ENCODE results near the gene MARCHF2.
A peak's percentile ranks its signal among the peaks of the same experiment; 100 is the strongest.

MARCHF2 gene

DNA sequence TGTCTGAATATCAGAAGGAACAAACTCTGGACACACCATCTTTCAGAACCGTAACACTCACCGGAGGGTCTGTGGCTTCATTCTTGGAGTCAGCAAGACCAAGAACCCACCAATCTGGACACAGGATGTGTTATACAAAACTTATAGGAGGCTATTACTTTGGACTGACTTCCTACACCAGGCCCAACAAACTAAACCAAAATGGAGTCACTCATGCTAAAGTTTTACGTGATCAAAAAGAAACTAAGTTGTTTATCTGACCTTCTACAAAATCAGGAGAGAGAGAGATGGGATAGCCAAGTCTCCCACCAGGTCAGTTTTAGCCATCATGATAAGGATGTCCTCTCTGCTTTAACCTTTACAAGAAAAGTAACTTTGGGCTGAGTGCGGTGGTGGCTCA, 26.1 kb upstream of the MARCHF2 start:
- Histone ChIP-seq H3K27me3 (ENCODE audit: insufficient read depth, low read length) (no peaks in the 10 kb centered on the region), H3K27ac (ENCODE audit: low read depth, low read length, poor library complexity, severe bottlenecking) (no peak overlapping the region), H2AFZ (ENCODE audit: low read length) (no peak overlapping the region), H3K9ac (ENCODE audit: low read length) (no peak overlapping the region), H3K4me2 (ENCODE audit: low read length) (no peak overlapping the region), H4K20me1 (ENCODE audit: insufficient read depth, low read length) (no peaks in the 10 kb centered on the region), H3K4me1 (ENCODE audit: insufficient read depth, low read length, severe bottlenecking) (peaks cover 22% of the 10 kb centered on the region), H3K4me3 (ENCODE audit: low read depth, low read length, poor library complexity, severe bottlenecking) (no peak overlapping the region), H3K36me3 (ENCODE audit: insufficient read depth, low read length) (peaks cover 3% of the 10 kb centered on the region; the same call in 1 of the 2 replicates), H3K79me2 (ENCODE audit: insufficient read depth, low read length) (0 out of 2 replicates have a peak, but pooled peaks cover 2% of the 10 kb centered on the region), H3F3A (ENCODE audit: insufficient read depth, low read length) (0 out of 2 replicates have a peak, but pooled peaks cover 3% of the 10 kb centered on the region), H3K9me3 (ENCODE audit: low read length) (no peaks in the 10 kb centered on the region), H3K9me2 (ENCODE audit: low read depth, low read length) (no peaks in the 10 kb centered on the region)
- TF ChIP-seq, protein P1, sequence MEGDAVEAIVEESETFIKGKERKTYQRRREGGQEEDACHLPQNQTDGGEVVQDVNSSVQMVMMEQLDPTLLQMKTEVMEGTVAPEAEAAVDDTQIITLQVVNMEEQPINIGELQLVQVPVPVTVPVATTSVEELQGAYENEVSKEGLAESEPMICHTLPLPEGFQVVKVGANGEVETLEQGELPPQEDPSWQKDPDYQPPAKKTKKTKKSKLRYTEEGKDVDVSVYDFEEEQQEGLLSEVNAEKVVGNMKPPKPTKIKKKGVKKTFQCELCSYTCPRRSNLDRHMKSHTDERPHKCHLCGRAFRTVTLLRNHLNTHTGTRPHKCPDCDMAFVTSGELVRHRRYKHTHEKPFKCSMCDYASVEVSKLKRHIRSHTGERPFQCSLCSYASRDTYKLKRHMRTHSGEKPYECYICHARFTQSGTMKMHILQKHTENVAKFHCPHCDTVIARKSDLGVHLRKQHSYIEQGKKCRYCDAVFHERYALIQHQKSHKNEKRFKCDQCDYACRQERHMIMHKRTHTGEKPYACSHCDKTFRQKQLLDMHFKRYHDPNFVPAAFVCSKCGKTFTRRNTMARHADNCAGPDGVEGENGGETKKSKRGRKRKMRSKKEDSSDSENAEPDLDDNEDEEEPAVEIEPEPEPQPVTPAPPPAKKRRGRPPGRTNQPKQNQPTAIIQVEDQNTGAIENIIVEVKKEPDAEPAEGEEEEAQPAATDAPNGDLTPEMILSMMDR (IDR thresholded peaks at IDR 0.05; ENCODE audit: low read length) = no peak
- no peak for TF ChIP-seq EZH2 (IDR thresholded peaks at IDR 0.05; ENCODE audit: borderline replicate concordance, low read length)

DNA sequence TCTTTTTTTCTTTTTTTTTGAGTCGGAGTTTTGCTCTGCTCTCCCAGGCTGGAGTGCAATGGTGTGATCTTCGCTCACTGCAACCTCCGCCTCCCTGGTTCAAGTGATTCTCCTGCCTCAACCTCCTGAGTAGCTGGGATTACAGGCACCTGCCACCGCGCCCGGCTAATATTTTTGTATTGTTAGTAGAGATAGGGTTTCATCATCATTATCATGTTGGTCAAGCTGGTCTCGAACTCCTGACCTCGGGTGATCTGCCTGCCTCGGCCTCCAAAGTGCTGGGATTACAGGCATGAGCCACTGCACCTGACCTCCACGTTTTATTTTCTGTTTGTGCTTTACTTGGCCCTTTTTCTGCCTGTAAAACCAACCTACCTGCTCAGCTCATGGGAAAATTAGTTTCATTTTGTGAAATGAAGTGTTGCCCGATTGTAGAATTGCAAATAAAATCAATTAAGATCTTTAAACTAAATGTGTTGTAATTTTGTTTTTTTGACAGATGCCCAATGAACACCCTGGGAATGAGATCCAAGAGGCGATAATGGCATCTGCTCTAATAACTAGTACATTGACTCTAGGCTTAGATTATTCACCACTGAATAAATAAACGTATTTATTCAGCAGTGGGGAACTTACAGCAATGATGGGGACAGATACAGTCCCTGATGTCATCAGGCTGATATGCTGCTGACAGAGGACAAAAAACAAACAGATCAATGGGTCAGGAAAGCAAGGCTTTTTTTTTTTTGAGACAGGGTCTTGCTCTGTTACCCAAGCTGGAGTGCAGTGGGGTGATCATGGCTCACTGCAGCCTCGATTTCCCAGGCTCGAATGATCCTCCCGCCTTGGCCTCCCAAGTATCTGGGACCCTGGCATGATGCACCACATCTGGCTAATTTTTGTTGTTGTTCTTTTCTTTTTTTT, 25.2 kb upstream of the MARCHF2 start:
- no peak overlapping the region for H3K9ac ChIP-seq (ENCODE audit: low read length)
- no peak overlapping the region for H3K4me2 ChIP-seq (ENCODE audit: low read length)

DNA sequence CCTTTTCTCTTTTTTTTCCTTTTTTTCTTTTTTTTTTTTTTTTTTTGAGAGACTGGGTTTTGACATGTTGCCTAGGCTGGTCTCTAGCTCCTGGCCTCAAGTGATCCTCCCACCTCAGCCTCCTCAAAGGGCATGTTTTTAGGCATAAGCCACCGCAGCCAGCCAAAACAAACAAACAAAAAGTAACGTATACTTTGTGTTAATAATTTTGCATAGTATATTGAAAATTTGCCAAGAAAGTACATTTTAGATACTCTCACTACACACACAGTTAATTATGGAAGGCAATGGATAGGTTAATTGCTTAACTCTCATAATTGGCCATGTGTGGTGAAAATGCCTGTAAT, 24.5 kb upstream of the MARCHF2 start:
- Histone ChIP-seq H3K27me3 (ENCODE audit: insufficient read depth, low read length) (no peaks in the 10 kb centered on the region), H3K9me2 (ENCODE audit: low read depth, low read length) (no peaks in the 10 kb centered on the region), H3F3A (ENCODE audit: insufficient read depth, low read length) (0 out of 2 replicates have a peak, but pooled peaks cover 3% of the 10 kb centered on the region), H3K36me3 (ENCODE audit: insufficient read depth, low read length) (peaks cover 3% of the 10 kb centered on the region; the same call in 1 of the 2 replicates), H3K27ac (ENCODE audit: low read depth, low read length, poor library complexity, severe bottlenecking) (no peak overlapping the region), H3K9me3 (ENCODE audit: low read length) (no peaks in the 10 kb centered on the region), H4K20me1 (ENCODE audit: insufficient read depth, low read length) (no peaks in the 10 kb centered on the region), H3K4me3 (ENCODE audit: low read depth, low read length, poor library complexity, severe bottlenecking) (no peak overlapping the region), H3K79me2 (ENCODE audit: insufficient read depth, low read length) (0 out of 2 replicates have a peak, but pooled peaks cover 3% of the 10 kb centered on the region), H3K9ac (ENCODE audit: low read length) (no peak overlapping the region), H3K4me1 (ENCODE audit: insufficient read depth, low read length, severe bottlenecking) (peaks cover 27% of the 10 kb centered on the region), H3K4me2 (ENCODE audit: low read length) (0 out of 2 replicates have a peak overlapping the region, but pooled peaks have one; percentile 75), H2AFZ (ENCODE audit: low read length) (no peak overlapping the region)
- TF ChIP-seq, protein P1 (IDR thresholded peaks at IDR 0.05; ENCODE audit: low read length) = no peak
- no peak for TF ChIP-seq EZH2 (IDR thresholded peaks at IDR 0.05; ENCODE audit: borderline replicate concordance, low read length)

More for the DNA sequence above, 25.2 kb upstream of the MARCHF2 start:
- Histone ChIP-seq H3K27ac (ENCODE audit: low read depth, low read length, poor library complexity, severe bottlenecking) (no peak overlapping the region), H3K9me3 (ENCODE audit: low read length) (no peaks in the 10 kb centered on the region), H3K4me1 (ENCODE audit: insufficient read depth, low read length, severe bottlenecking) (peaks cover 27% of the 10 kb centered on the region), H3F3A (ENCODE audit: insufficient read depth, low read length) (0 out of 2 replicates have a peak, but pooled peaks cover 3% of the 10 kb centered on the region), H3K79me2 (ENCODE audit: insufficient read depth, low read length) (0 out of 2 replicates have a peak, but pooled peaks cover 3% of the 10 kb centered on the region), H3K36me3 (ENCODE audit: insufficient read depth, low read length) (peaks cover 3% of the 10 kb centered on the region; the same call in 1 of the 2 replicates), H3K27me3 (ENCODE audit: insufficient read depth, low read length) (no peaks in the 10 kb centered on the region), H3K4me3 (ENCODE audit: low read depth, low read length, poor library complexity, severe bottlenecking) (no peak overlapping the region), H3K9me2 (ENCODE audit: low read depth, low read length) (no peaks in the 10 kb centered on the region), H4K20me1 (ENCODE audit: insufficient read depth, low read length) (no peaks in the 10 kb centered on the region), H2AFZ (ENCODE audit: low read length) (no peak overlapping the region)
- TF ChIP-seq EZH2 (IDR thresholded peaks at IDR 0.05; ENCODE audit: borderline replicate concordance, low read length) = no peak
- TF ChIP-seq, protein P1 (IDR thresholded peaks at IDR 0.05; ENCODE audit: low read length) = no peak
